ENCODE data around the gene RNF2. TPM values are rescaled to one million over a fixed set of nuclear protein-coding genes. Genes with fewer than 3 reads are reported as not detected.

The RNF2 gene
- total and polyA plus RNA-seq, 10 of the 15 experiments (the other 5 are each of a cell fraction or from before 2014, with no cell fraction given) = 4.8 to 36.3 (median 15.1) TPM

GRCh38 chr1:185083818-185084217 lies 38.5 kb downstream of the RNF2 start:
- no peaks in the 10 kb centered on the region; the same call in 2 of the 3 replicates for H3K9me3 ChIP-seq (replicated peaks; ENCODE audit: control insufficient read depth, insufficient read depth, low read length)
- H3K4me2 ChIP-seq (ENCODE audit: control insufficient read depth, insufficient read depth) = no peak overlapping the region
- CTCF ChIA-PET = interaction anchor here (0.6 kb wide), 1 partner anchor 274 kb away, joined by 3 read pairs; no protein-coding TSS in a partner anchor
- H3K27me3 ChIP-seq (replicated peaks in 1 of 2; ENCODE audit: control insufficient read depth in 2 of 2, insufficient read depth in 2 of 2, low read length in 1 of 2) = no peaks in the 10 kb centered on the region
- H3K4me1 ChIP-seq (ENCODE audit: control insufficient read depth, insufficient read depth, low read length) = no peaks in the 10 kb centered on the region
- no peaks in the 10 kb centered on the region for H3K79me2 ChIP-seq (ENCODE audit: control insufficient read depth, insufficient read depth, low read length)
- WGBS (ENCODE audit: insufficient coverage, insufficient replicate concordance, low lambda C conversion rate, missing lambda C conversion rate) = 70% methylated on average over 2 of the region's 2 CpGs
- no peaks in the 10 kb centered on the region for H4K20me1 ChIP-seq (ENCODE audit: control insufficient read depth, insufficient read depth)
- RAD21 ChIA-PET (ENCODE audit: unreplicated experiment) = no interaction called here
- TF ChIP-seq, protein P1, sequence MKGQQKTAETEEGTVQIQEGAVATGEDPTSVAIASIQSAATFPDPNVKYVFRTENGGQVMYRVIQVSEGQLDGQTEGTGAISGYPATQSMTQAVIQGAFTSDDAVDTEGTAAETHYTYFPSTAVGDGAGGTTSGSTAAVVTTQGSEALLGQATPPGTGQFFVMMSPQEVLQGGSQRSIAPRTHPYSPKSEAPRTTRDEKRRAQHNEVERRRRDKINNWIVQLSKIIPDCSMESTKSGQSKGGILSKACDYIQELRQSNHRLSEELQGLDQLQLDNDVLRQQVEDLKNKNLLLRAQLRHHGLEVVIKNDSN (IDR thresholded peaks at IDR 0.05; ENCODE audit: borderline replicate concordance, extremely low read length, insufficient read depth, low read depth, low read length) = no peak
- TF ChIP-seq RUNX3 (IDR thresholded peaks at IDR 0.05; ENCODE audit: low read length) = no peak
- TF ChIP-seq SP1 (IDR thresholded peaks at IDR 0.05; ENCODE audit: low read depth, low read length) = no peak
- no peak for TF ChIP-seq IRF3 (IDR thresholded peaks at IDR 0.05)
- TF ChIP-seq NFIC (IDR thresholded peaks at IDR 0.05; ENCODE audit: low read depth, low read length) = no peak
- no peak for TF ChIP-seq MYC (IDR thresholded peaks at IDR 0.05; ENCODE audit: insufficient read depth, insufficient read length, insufficient replicate concordance, low read length, severe bottlenecking)
- H3K4me3 ChIP-seq = no peak overlapping the region
- ATAC-seq (no peak), FAIRE-seq (no peak), DNase-seq (ENCODE audit: low read depth, low spot score) (no peak)
- no peak overlapping the region for H2AFZ ChIP-seq (ENCODE audit: control insufficient read depth, low read depth, low read length)
- intact Hi-C loops (cut with micrococcal nuclease; ENCODE audit: unreplicated experiment) (no loop called here), in situ Hi-C loops (cut with MboI) (no loop called here)
- H3K27ac ChIP-seq (ENCODE audit: control insufficient read depth, insufficient read depth) = no peak overlapping the region
- SMC1A ChIA-PET (ENCODE audit: uncharacterized antibody, unreplicated experiment) = no interaction called here
- no TSS peak for BruUV-seq (replicated peaks)
- H3K36me3 ChIP-seq (ENCODE audit: control insufficient read depth in 2 of 2, insufficient read depth in 2 of 2, low read length in 1 of 2) = no peaks in the 10 kb centered on the region; a peak in 2 of 4 replicates
- POLR2A ChIA-PET = no interaction called here
- H3K9ac ChIP-seq (ENCODE audit: control insufficient read depth, insufficient read depth, low read length) = no peak overlapping the region

All from GM12878 (cell line).